Fibroblast of the aortic adventitia (primary cell): ENCODE measurements around the gene CTNNBIP1. TPM values are rescaled to one million over a fixed set of nuclear protein-coding genes. Genes with fewer than 3 reads are reported as not detected.

ENCODE experiments used
- DNase-seq: peaks from one replicate; pipeline ENCODE4 v3.0.0-alpha.2; 2010; ENCODE audit warnings: low read depth
- H3K4me3 ChIP-seq: 2 replicates; pipeline ENCODE4 v1.5.1; 2011; ENCODE audit warnings: low read depth, mild to moderate bottlenecking, control low read depth, low read length, moderate library complexity
- total RNA-seq: library from RNA; depleted of rRNA; stranded (reverse); fragments of >200 nt; gene quantifications from 2 replicates; pipeline ENCODE4 v1.2.3, GENCODE V29; 2012; ENCODE audit warnings: low replicate concordance
- TF ChIP-seq, protein P1 (sequence below): IDR thresholded peaks from 2 replicates; pipeline ENCODE4 v1.5.1; 2011; ENCODE audit warnings: mild to moderate bottlenecking, low read length, control low read depth, inconsistent platforms; ENCODE audit not compliant: insufficient read depth

The CTNNBIP1 gene
- total RNA-seq, 1 donor: 11.9 TPM

DNA sequence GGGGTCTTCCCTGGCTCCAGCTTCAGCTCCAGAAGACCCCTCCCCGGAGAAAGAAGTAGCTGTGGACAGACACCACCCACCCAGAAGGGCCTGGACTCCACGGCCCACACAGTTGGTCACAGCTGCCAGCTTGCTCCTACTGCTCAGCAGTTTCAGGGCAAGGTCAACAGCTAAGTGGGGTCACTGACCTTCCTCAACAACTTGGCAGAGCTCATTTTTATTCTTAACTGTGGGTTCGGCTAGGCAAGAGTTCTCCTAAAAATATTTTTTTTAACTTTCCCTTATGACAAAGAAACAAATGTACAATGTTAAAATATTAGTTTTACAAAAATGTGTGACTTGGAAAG lies 41.9 kb downstream of the CTNNBIP1 start:
- TF ChIP-seq, protein P1, sequence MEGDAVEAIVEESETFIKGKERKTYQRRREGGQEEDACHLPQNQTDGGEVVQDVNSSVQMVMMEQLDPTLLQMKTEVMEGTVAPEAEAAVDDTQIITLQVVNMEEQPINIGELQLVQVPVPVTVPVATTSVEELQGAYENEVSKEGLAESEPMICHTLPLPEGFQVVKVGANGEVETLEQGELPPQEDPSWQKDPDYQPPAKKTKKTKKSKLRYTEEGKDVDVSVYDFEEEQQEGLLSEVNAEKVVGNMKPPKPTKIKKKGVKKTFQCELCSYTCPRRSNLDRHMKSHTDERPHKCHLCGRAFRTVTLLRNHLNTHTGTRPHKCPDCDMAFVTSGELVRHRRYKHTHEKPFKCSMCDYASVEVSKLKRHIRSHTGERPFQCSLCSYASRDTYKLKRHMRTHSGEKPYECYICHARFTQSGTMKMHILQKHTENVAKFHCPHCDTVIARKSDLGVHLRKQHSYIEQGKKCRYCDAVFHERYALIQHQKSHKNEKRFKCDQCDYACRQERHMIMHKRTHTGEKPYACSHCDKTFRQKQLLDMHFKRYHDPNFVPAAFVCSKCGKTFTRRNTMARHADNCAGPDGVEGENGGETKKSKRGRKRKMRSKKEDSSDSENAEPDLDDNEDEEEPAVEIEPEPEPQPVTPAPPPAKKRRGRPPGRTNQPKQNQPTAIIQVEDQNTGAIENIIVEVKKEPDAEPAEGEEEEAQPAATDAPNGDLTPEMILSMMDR: no peak
- H3K4me3 ChIP-seq: no peak overlapping the region
- no peak for DNase-seq

DNA sequence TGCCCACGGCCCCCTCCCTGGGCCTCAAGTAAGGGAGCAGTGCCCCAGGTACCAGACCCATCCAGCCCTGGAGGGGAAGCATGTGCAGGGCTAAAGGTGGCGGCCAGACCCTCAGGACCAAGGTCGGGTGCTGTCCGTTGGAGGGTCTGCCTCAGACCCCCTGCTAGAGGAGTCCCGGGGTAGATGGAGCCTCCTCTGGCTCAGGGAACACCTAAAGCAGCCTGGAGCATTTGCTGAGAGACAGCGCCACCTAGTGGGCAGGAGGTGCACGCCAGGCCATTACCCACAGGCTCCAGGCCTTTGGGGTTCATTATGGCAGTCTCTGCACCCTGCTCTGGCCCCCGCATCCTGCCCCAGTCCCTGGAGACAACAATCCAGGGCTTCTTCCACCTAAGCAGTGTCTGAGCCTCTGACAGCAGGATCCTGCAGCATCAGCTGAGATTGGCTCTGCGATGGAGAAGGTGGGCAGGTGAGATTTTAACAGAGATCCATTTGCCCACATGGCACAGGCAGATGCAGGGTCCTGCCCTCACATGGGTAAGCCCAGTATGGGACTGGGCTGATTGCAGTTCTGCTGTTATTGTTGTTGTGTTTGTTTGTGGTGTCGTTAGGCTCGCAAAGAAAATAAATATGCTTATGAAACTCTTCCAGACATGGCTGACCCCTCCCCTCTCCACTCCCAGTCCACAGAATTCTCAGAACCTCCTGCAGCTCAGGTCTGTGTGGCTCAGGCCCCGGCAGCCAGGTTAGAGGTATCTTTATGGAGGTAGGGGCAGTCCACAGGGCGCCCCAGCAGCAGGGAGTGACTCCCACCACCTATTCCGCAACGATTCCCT lies 42.4 kb downstream of the CTNNBIP1 start:
- H3K4me3 ChIP-seq: no peak overlapping the region
- TF ChIP-seq, protein P1: peak; percentile 96
- DNase-seq: peak; percentile 73

DNA sequence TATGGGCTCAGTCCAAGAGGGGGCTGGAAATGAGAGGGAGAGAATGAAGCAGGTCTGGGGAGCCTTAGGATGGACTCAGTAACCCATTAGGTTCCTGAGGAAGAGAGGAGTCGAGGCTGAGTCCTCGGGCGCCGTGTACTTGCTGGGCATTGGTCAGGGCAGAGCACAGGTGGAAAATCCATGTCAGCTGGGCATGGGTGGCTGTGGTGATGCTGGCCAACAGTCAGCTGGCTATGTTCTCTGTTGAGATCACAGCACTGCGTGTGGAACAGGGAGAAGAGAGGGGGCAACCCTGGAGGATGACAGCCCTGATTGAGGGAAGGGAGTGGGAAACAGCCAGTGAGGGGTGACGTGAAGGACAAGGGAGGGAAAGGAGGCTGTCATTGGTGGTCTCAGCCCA lies 43.2 kb downstream of the CTNNBIP1 start:
- no peak overlapping the region for H3K4me3 ChIP-seq
- DNase-seq: no peak
- TF ChIP-seq, protein P1: no peak

DNA sequence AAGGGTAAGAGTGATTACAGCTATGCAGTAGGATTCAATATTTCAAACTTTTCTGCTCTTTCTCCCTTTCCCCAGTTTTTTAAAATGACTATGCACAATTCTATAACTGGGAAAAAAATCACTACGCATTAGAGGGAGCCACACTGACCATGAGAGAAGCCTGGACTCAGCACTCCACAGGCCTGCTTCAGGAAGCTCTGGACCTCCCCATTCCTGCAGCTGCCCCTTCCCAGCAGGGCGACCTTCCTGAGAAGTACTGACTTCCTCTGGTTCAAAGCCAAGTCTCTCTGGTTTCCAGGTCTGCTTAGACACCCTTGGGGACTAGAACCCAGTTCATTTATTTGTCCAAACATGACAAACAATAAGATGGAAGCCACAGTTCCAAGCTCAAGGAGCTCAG lies 44.3 kb downstream of the CTNNBIP1 start:
- TF ChIP-seq, protein P1: no peak
- no peak for DNase-seq
- no peak overlapping the region for H3K4me3 ChIP-seq

DNA sequence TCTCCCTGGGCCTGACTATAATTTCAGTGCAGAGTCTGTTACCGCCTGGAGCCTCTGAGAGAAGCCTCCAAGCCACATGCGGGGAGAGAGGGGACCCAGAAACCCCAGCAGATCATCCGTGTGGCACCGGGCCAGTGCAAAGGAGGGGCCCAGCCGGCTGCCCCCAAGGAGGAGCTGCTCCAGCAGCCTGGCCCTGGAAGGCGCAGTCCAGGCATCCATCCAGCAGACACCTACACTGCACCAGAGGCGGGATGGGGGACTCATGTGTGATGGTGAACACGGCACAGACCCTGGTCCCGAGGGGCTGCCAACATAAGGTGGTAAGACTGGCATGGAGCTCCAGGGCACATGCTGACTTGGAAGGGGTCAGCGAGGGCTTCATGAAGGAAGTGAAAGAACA lies 46.7 kb downstream of the CTNNBIP1 start:
- TF ChIP-seq, protein P1: no peak
- DNase-seq: no peak
- no peak overlapping the region for H3K4me3 ChIP-seq

DNA sequence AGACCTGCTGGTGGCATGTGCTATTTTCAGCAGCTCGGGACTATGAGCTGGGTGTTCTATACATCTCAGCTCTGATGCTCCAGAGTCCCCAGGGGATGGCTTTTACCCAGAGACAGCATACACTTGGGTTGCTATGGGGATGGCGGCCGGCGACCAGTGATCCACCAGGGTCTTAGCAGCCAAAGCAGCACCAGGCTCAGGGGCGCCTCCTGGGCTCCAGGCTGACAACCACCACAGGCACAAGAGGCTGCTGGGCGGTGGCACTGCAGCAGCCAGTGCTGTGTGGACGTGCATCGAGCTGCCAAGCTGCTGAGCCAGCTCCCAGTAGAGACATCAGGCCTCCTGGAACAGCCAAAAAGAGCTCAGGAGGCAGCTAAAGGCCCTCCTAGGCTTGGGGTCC lies 48.7 kb downstream of the CTNNBIP1 start:
- DNase-seq: no peak
- TF ChIP-seq, protein P1: no peak
- H3K4me3 ChIP-seq: no peak overlapping the region

DNA sequence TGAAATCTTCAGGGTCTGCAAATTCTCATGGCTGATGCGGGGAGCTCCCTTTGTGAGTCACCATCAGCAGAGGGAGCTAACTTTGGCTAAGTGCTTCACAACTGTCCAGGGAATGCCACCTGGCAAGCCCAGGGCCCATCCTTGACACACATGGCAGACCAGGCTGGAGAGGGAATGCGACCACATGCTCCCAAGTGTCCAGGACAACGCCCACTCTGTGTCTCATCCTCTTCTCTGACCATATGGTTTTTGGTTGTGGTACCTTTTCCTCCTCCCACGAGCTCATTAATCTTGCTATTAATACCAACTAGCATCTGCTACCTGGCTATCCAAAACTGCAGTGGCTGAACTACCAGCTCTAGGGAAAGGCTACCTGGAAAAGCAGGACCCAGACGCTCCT lies 49.2 kb downstream of the CTNNBIP1 start:
- H3K4me3 ChIP-seq: no peak overlapping the region
- TF ChIP-seq, protein P1: no peak
- DNase-seq: no peak
